Erythroblast (primary cell): Measurements from ENCODE around the gene LYPD4.

Experiments
- GATA1 ChIP-seq: IDR thresholded peaks from 2 replicates; pipeline ENCODE4 v1.6.1; 2011; ENCODE audit warnings: low read depth, mild to moderate bottlenecking, control low read depth, low read length, moderate library complexity
- POLR2A ChIP-seq: IDR thresholded peaks from 2 replicates; pipeline ENCODE4 v1.6.1; 2011; ENCODE audit warnings: mild to moderate bottlenecking, low read length

- TF ChIP-seq POLR2A, result no peak
- TF ChIP-seq GATA1, result no peak
Observed at GRCh38 chr19:41859213-41859617, 14.7 kb upstream of the LYPD4 start.
